Measurements from ENCODE around the gene CALHM3.

CALHM3 gene

GRCh38 chr10:103431902-103432301 lies 47.1 kb downstream of the CALHM3 start:
- TF ChIP-seq FOXP2 (optimal IDR thresholded peaks at IDR 0.05; ENCODE audit: control extremely low read depth, extremely low read length, insufficient read depth), result no peak
- no peak for TF ChIP-seq EZH2 (IDR thresholded peaks at IDR 0.05)
- TF ChIP-seq POLR2AphosphoS5 (IDR thresholded peaks at IDR 0.05; ENCODE audit: borderline replicate concordance, low read depth, low read length), result no peak
- H3K4me3 ChIP-seq, result no peak overlapping the region
- peaks cover 41% of the 10 kb centered on the region for H3K36me3 ChIP-seq (ENCODE audit: insufficient read depth, low read length)
- no peak overlapping the region for H3K9ac ChIP-seq (ENCODE audit: insufficient read length)
- H3K9me3 ChIP-seq (ENCODE audit: low read depth, low read length), result no peaks in the 10 kb centered on the region
- no peak for DNase-seq (ENCODE audit: low read depth, low spot score)
- no peak overlapping the region for H3K27ac ChIP-seq

GRCh38 chr10:103429647-103430046 lies 49.4 kb downstream of the CALHM3 start:
- H3K9ac ChIP-seq (ENCODE audit: insufficient read length), result no peak overlapping the region
- no peaks in the 10 kb centered on the region for H3K9me3 ChIP-seq (ENCODE audit: low read depth, low read length)
- peaks cover 47% of the 10 kb centered on the region for H3K36me3 ChIP-seq (ENCODE audit: insufficient read depth, low read length)
- no peak overlapping the region for H3K27ac ChIP-seq
- no peak overlapping the region for H3K4me3 ChIP-seq
- TF ChIP-seq POLR2AphosphoS5 (IDR thresholded peaks at IDR 0.05; ENCODE audit: borderline replicate concordance, low read depth, low read length) (no peak), EZH2 (IDR thresholded peaks at IDR 0.05) (no peak), FOXP2 (optimal IDR thresholded peaks at IDR 0.05; ENCODE audit: control extremely low read depth, extremely low read length, insufficient read depth) (no peak)
- no peak for DNase-seq (ENCODE audit: low read depth, low spot score)

GRCh38 chr10:103428989-103429643 lies 49.9 kb downstream of the CALHM3 start:
- no peak overlapping the region for H3K4me3 ChIP-seq
- H3K27ac ChIP-seq, result no peak overlapping the region
- TF ChIP-seq EZH2 (IDR thresholded peaks at IDR 0.05), result no peak
- TF ChIP-seq FOXP2 (optimal IDR thresholded peaks at IDR 0.05; ENCODE audit: control extremely low read depth, extremely low read length, insufficient read depth), result no peak
- no peak for TF ChIP-seq POLR2AphosphoS5 (IDR thresholded peaks at IDR 0.05; ENCODE audit: borderline replicate concordance, low read depth, low read length)
- no peak for DNase-seq (ENCODE audit: low read depth, low spot score)
- no peak overlapping the region for H3K9ac ChIP-seq (ENCODE audit: insufficient read length)
- no peaks in the 10 kb centered on the region for H3K9me3 ChIP-seq (ENCODE audit: low read depth, low read length)
- H3K36me3 ChIP-seq (ENCODE audit: insufficient read depth, low read length), result peaks cover 47% of the 10 kb centered on the region

GRCh38 chr10:103427866-103428265 lies 51.2 kb downstream of the CALHM3 start:
- Histone ChIP-seq H3K4me3 (no peak overlapping the region), H3K9me3 (ENCODE audit: low read depth, low read length) (no peaks in the 10 kb centered on the region), H3K27ac (no peak overlapping the region), H3K36me3 (ENCODE audit: insufficient read depth, low read length) (peaks cover 48% of the 10 kb centered on the region), H3K9ac (ENCODE audit: insufficient read length) (no peak overlapping the region)
- no peak for TF ChIP-seq POLR2AphosphoS5 (IDR thresholded peaks at IDR 0.05; ENCODE audit: borderline replicate concordance, low read depth, low read length)
- TF ChIP-seq FOXP2 (optimal IDR thresholded peaks at IDR 0.05; ENCODE audit: control extremely low read depth, extremely low read length, insufficient read depth), result no peak
- DNase-seq (ENCODE audit: low read depth, low spot score), result no peak

GRCh38 chr10:103423748-103424147 lies 55.3 kb downstream of the CALHM3 start:
- Histone ChIP-seq H3K9me3 (ENCODE audit: low read depth, low read length) (no peaks in the 10 kb centered on the region), H3K9ac (ENCODE audit: insufficient read length) (no peak overlapping the region), H3K27ac (no peak overlapping the region), H3K36me3 (ENCODE audit: insufficient read depth, low read length) (peaks cover 63% of the 10 kb centered on the region; the same call in 1 of the 2 replicates), H3K4me3 (no peak overlapping the region)
- DNase-seq (ENCODE audit: low read depth, low spot score), result no peak
- no peak for TF ChIP-seq POLR2AphosphoS5 (IDR thresholded peaks at IDR 0.05; ENCODE audit: borderline replicate concordance, low read depth, low read length)
- TF ChIP-seq EZH2 (IDR thresholded peaks at IDR 0.05), result no peak
- no peak for TF ChIP-seq FOXP2 (optimal IDR thresholded peaks at IDR 0.05; ENCODE audit: control extremely low read depth, extremely low read length, insufficient read depth)
